Stomach (tissue), 4 donors: ENCODE results near the gene ID4.

Experiments
- EP300 ChIP-seq: sonication (generic); formaldehyde crosslinking; IDR thresholded peaks from one replicate; pipeline ENCODE4 v1.6.1; 2017; ENCODE audit warnings: antibody characterized with exemption
- POLR2A ChIP-seq, 4 donors: fragments of 450-650 bp; IDR thresholded peaks; one replicate each; pipeline ENCODE4 v1.6.1; 2016; ENCODE audit warnings: antibody characterized with exemption in 4 of 4, control low read depth in 2 of 4, mild to moderate bottlenecking in 1 of 4, moderate library complexity in 1 of 4
- POLR2AphosphoS5 ChIP-seq, 3 donors: sonication (generic); formaldehyde crosslinking; IDR thresholded peaks; one replicate each; pipeline ENCODE4 v1.6.1; 2016; ENCODE audit warnings: antibody characterized with exemption in 3 of 3
- TF ChIP-seq, protein P1 (sequence below), 7 experiments: fragments of 450-650 bp in 4 of 7; fragments of 200-600 bp in 3 of 7; sonication (generic) in 3 of 7; IDR thresholded peaks; one replicate each; pipeline ENCODE4 v1.5.1; 2016 to 2019; ENCODE audit warnings: antibody characterized with exemption in 7 of 7, control low read depth in 2 of 7, mild to moderate bottlenecking in 1 of 7

DNA sequence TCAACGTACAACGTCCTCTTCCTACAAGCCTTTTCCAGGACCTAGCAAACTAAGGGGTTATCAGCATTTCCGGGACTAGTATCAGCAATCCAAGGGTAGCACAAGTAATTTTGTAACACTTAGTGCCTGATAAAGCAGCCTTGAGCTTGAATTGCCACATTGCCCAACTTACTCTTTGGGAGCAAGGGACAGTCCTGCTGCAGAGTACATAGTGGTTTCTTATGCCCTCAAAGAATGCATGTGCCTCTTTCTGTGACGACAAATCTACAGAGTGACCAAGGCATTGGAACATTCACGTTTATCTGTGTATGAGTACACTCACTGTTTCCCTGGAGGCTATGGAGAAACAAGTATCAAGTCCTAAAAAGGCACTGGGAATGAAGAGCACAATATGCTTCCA lies 3.2 kb upstream of the ID4 start:
- TF ChIP-seq, protein P1, sequence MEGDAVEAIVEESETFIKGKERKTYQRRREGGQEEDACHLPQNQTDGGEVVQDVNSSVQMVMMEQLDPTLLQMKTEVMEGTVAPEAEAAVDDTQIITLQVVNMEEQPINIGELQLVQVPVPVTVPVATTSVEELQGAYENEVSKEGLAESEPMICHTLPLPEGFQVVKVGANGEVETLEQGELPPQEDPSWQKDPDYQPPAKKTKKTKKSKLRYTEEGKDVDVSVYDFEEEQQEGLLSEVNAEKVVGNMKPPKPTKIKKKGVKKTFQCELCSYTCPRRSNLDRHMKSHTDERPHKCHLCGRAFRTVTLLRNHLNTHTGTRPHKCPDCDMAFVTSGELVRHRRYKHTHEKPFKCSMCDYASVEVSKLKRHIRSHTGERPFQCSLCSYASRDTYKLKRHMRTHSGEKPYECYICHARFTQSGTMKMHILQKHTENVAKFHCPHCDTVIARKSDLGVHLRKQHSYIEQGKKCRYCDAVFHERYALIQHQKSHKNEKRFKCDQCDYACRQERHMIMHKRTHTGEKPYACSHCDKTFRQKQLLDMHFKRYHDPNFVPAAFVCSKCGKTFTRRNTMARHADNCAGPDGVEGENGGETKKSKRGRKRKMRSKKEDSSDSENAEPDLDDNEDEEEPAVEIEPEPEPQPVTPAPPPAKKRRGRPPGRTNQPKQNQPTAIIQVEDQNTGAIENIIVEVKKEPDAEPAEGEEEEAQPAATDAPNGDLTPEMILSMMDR (IDR thresholded peaks at IDR 0.05) = no peak
- no peak for TF ChIP-seq EP300
- TF ChIP-seq POLR2A (IDR thresholded peaks at IDR 0.05) = no peak
- TF ChIP-seq POLR2AphosphoS5 (IDR thresholded peaks at IDR 0.05) = peak in 2 of 3 donors; percentile 60 to 81
